HG02678 (cell line): ENCODE results near the gene CEP95.
"Not testable (repeated sequence)": the region's sequence is repeated elsewhere in the genome, so short reads cannot be mapped to it uniquely, and the experiment has no call there.

Experiments
- ATAC-seq: cut with Tn5 transposase; IDR thresholded peaks from one replicate; pipeline ENCODE4 v1.9.1; 2021; ENCODE audit warnings: mild to moderate bottlenecking, moderate library complexity; ENCODE audit not compliant: unreplicated experiment

Gene CEP95

GRCh38 chr17:64506576-64507412 lies at the start of gene CEP95:
TSS of gene CEP95 (plus strand) at chr17:64506977. CDS start at chr17:64507098, 121 bp downstream.
- peak; percentile 65 for ATAC-seq

GRCh38 chr17:64457156-64457555 lies 49.6 kb upstream of the CEP95 start:
- no peak for ATAC-seq

- no peak for ATAC-seq
These were observed 48.0 kb upstream of the CEP95 start for GRCh38 chr17:64458756-64459155.

- ATAC-seq, result no peak
These were observed 47.5 kb upstream of the CEP95 start for GRCh38 chr17:64459284-64459747.

GRCh38 chr17:64459818-64460217 lies 47.0 kb upstream of the CEP95 start:
- not testable (repeated sequence) for ATAC-seq

- ATAC-seq, result no peak
These were observed 45.8 kb upstream of the CEP95 start for GRCh38 chr17:64460955-64461354.

GRCh38 chr17:64461788-64462187 lies 45.0 kb upstream of the CEP95 start:
- ATAC-seq, result no peak

GRCh38 chr17:64466019-64466735 lies 40.6 kb upstream of the CEP95 start:
- ATAC-seq, result no peak

- not testable (repeated sequence) for ATAC-seq
These were observed 39.9 kb upstream of the CEP95 start for GRCh38 chr17:64466834-64467233.

GRCh38 chr17:64470625-64471024 lies 36.2 kb upstream of the CEP95 start:
- ATAC-seq, result no peak

GRCh38 chr17:64471440-64471839 lies 35.3 kb upstream of the CEP95 start:
- ATAC-seq, result no peak

- no peak for ATAC-seq
These were observed 34.2 kb upstream of the CEP95 start for GRCh38 chr17:64472564-64472963.

GRCh38 chr17:64477849-64478248 lies 28.9 kb upstream of the CEP95 start:
- ATAC-seq, result no peak

- no peak for ATAC-seq
These were observed 25.8 kb upstream of the CEP95 start for GRCh38 chr17:64480951-64481350.

- no peak for ATAC-seq
These were observed 22.4 kb upstream of the CEP95 start for GRCh38 chr17:64484380-64484779.

GRCh38 chr17:64488301-64488700 lies 18.5 kb upstream of the CEP95 start:
- no peak for ATAC-seq

- ATAC-seq, result no peak
These were observed 15.5 kb upstream of the CEP95 start for GRCh38 chr17:64491034-64491860.

- no peak for ATAC-seq
These were observed 14.8 kb upstream of the CEP95 start for GRCh38 chr17:64491994-64492393.

GRCh38 chr17:64492481-64493109 lies 14.2 kb upstream of the CEP95 start:
- no peak for ATAC-seq

- no peak for ATAC-seq
These were observed 12.7 kb upstream of the CEP95 start for GRCh38 chr17:64494121-64494520.

GRCh38 chr17:64495300-64495699 lies 11.5 kb upstream of the CEP95 start:
- not testable (repeated sequence) for ATAC-seq
